ENCODE measurements around the gene SEC61A2.

DNA sequence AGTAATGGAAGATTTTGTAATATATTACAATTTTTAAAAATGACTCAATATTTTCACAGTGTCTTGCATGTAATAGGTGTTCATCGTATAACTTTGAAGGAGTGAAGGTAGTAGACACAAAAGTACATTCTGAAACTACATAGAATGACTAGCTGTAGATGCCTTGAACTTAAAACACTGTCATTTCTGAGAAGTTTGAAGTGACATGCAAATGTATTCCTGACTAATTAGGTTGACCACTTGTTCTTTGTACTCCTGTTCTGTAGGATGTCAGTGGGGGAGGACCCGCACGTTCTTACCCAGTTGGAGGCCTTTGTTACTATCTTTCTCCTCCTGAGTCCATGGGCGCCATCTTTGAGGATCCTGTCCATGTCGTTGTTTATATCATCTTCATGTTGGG lies 31.2 kb downstream of the SEC61A2 start:
- TF ChIP-seq, protein P1, sequence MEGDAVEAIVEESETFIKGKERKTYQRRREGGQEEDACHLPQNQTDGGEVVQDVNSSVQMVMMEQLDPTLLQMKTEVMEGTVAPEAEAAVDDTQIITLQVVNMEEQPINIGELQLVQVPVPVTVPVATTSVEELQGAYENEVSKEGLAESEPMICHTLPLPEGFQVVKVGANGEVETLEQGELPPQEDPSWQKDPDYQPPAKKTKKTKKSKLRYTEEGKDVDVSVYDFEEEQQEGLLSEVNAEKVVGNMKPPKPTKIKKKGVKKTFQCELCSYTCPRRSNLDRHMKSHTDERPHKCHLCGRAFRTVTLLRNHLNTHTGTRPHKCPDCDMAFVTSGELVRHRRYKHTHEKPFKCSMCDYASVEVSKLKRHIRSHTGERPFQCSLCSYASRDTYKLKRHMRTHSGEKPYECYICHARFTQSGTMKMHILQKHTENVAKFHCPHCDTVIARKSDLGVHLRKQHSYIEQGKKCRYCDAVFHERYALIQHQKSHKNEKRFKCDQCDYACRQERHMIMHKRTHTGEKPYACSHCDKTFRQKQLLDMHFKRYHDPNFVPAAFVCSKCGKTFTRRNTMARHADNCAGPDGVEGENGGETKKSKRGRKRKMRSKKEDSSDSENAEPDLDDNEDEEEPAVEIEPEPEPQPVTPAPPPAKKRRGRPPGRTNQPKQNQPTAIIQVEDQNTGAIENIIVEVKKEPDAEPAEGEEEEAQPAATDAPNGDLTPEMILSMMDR (IDR thresholded peaks at IDR 0.05) = no peak
- TF ChIP-seq POLR2AphosphoS5 (IDR thresholded peaks at IDR 0.05) (no peak), POLR2A (IDR thresholded peaks at IDR 0.05) (no peak)

All from upper lobe of left lung (tissue), 4 donors.